ENCODE measurements around the gene ADAMTSL5. TPM values are rescaled to one million over a fixed set of nuclear protein-coding genes. Genes with fewer than 3 reads are reported as not detected.
A peak's percentile ranks its signal among the peaks of the same experiment; 100 is the strongest.

ADAMTSL5 gene
- total RNA-seq, 2 donors from 2014 or later: 2.0 to 5.4 TPM

GRCh38 chr19:1472231-1473084 lies 40.4 kb downstream of the ADAMTSL5 start:
- intact Hi-C loops (cut with DNase I, micrococcal nuclease): no loop called here
- DNase-seq (no peak), ATAC-seq (no peak)

GRCh38 chr19:1471515-1472160 lies 41.2 kb downstream of the ADAMTSL5 start:
- no peak for DNase-seq
- peak; percentile 8 for ATAC-seq
- intact Hi-C loops (cut with DNase I, micrococcal nuclease): no loop called here

- intact Hi-C loops (cut with DNase I, micrococcal nuclease): no loop called here
- peak in 1 of 2 donors; percentile 51 for DNase-seq
- peak; percentile 45 for ATAC-seq
These were observed 41.8 kb downstream of the ADAMTSL5 start for GRCh38 chr19:1471010-1471514.

- intact Hi-C loops (cut with DNase I, micrococcal nuclease): no loop called here
- ATAC-seq (peak; percentile 54), DNase-seq (peak in 1 of 2 donors; percentile 71)
These were observed 42.4 kb downstream of the ADAMTSL5 start for GRCh38 chr19:1470305-1471009.

- ATAC-seq: no peak
- intact Hi-C loops (cut with DNase I, micrococcal nuclease): no loop called here
These were observed 42.8 kb downstream of the ADAMTSL5 start for GRCh38 chr19:1470055-1470304.

GRCh38 chr19:1469255-1470054 lies 43.4 kb downstream of the ADAMTSL5 start:
- no peak for ATAC-seq
- intact Hi-C loops (cut with DNase I, micrococcal nuclease): no loop called here
- peak in 1 of 2 donors; percentile 21 for DNase-seq

More at GRCh38 chr19:1470055-1470304, 42.8 kb downstream of the ADAMTSL5 start:
- no peak for DNase-seq

GRCh38 chr19:1468821-1469254 lies 44.0 kb downstream of the ADAMTSL5 start:
- DNase-seq: peak in 1 of 2 donors; percentile 53
- intact Hi-C loops (cut with DNase I, micrococcal nuclease): no loop called here
- ATAC-seq: no peak

- no peak for ATAC-seq
- intact Hi-C loops (cut with DNase I, micrococcal nuclease): no loop called here
- DNase-seq: no peak
These were observed 44.5 kb downstream of the ADAMTSL5 start for GRCh38 chr19:1468274-1468820.

- no peak for DNase-seq
- no peak for ATAC-seq
- intact Hi-C loops (cut with DNase I, micrococcal nuclease): no loop called here
These were observed 45.1 kb downstream of the ADAMTSL5 start for GRCh38 chr19:1467490-1468273.

- intact Hi-C loops (cut with DNase I, micrococcal nuclease): no loop called here
- ATAC-seq (no peak), DNase-seq (no peak)
These were observed 45.7 kb downstream of the ADAMTSL5 start for GRCh38 chr19:1467215-1467489.

GRCh38 chr19:1466461-1467214 lies 46.2 kb downstream of the ADAMTSL5 start:
- peak in 1 of 2 donors; percentile 25 for DNase-seq
- intact Hi-C loops (cut with DNase I, micrococcal nuclease): no loop called here
- ATAC-seq: no peak

GRCh38 chr19:1466018-1466460 lies 46.8 kb downstream of the ADAMTSL5 start:
- intact Hi-C loops (cut with DNase I, micrococcal nuclease): no loop called here
- ATAC-seq (no peak), DNase-seq (peak in 1 of 2 donors; percentile 21)

GRCh38 chr19:1465191-1466016 lies 47.4 kb downstream of the ADAMTSL5 start:
- DNase-seq (peak; percentile 35 to 75), ATAC-seq (peak; percentile 82)
- intact Hi-C loops (cut with DNase I, micrococcal nuclease): no loop called here

GRCh38 chr19:1461862-1462261 lies 51.0 kb downstream of the ADAMTSL5 start:
- intact Hi-C loops (cut with DNase I, micrococcal nuclease): no loop called here
- no peak for ATAC-seq
- no peak for DNase-seq

GRCh38 chr19:1460033-1460995 lies 52.5 kb downstream of the ADAMTSL5 start:
- DNase-seq (no peak), ATAC-seq (no peak)
- intact Hi-C loops (cut with DNase I, micrococcal nuclease): no loop called here

Measured in left colon (tissue), 2 donors.